Right ventricle myocardium inferior (tissue), 1 donor: ENCODE results near the gene LRRC56. TPM values are rescaled to one million over a fixed set of nuclear protein-coding genes. Genes with fewer than 3 reads are reported as not detected.
A peak's percentile ranks its signal among the peaks of the same experiment; 100 is the strongest.

Experiments
- ATAC-seq: fragments of 200-7000 bp; cut with Tn5 transposase; one replicate; pipeline ENCODE4 v1.9.1; 2020; ENCODE audit warnings: mild to moderate bottlenecking, moderate library complexity
- DNase-seq: peaks from one replicate; pipeline ENCODE4 v3.0.0; 2021; ENCODE audit errors: missing footprints
- intact Hi-C: fragments of 100-400 bp; cut with DNase I; formaldehyde crosslinking; loops from one replicate; pipeline ENCODE4 v1.11.0; 2022
- total RNA-seq: library from RNA; stranded (reverse); fragmentation: NEBNext Ultra II Directional; extraction: Animal tissue kit (Norgen Biotek cat#: 25700); gene quantifications from one replicate; pipeline ENCODE4 v1.2.1, GENCODE V29; 2021
- donor health status: DM: no; HTN: yes; CAD: no; lungs with severe emphysema.

Gene LRRC56
- total RNA-seq, 1 donor from 2014 or later = 0.16 TPM

DNA sequence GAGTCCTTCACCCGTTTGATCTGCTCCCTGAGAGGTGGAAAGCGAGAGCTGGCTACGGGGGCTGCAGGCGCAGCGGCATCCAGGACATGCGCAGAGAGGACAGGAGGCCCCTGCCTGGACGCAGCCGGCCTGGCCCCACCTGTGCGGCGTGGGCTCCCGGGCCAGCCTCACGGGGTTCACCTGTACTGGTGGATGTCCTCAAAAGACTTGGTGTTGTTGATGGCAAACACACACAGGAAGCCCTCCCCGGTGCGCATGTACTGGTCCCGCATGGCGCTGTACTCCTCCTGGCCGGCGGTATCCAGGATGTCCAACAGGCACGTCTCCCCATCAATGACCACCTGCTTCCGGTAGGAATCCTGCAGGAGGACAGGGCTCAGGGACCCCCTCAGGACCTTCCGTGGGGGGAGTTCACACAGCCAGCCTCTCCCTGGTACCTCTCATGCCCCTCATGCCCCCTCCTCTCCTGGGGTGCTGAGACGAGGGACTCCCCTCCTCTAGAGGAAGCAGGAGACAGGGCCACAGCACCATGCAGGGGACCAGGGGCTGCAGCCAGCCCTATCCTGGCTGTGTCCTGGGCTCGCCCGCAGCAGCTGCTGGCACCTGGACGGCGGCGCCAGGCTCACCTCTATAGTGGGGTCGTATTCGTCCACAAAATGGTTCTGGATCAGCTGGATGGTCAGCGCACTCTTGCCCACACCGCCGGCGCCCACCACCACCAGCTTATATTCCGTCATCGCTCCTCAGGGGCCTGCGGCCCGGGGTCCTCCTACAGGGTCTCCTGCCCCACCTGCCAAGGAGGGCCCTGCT lies 3.5 kb upstream of the LRRC56 start:
- intact Hi-C loops = no loop called here
- DNase-seq = peak; percentile 70
- ATAC-seq = no peak

- DNase-seq = peak; percentile 71
Observed at GRCh38 chr11:534396-535209, 2.7 kb upstream of the LRRC56 start.

DNA sequence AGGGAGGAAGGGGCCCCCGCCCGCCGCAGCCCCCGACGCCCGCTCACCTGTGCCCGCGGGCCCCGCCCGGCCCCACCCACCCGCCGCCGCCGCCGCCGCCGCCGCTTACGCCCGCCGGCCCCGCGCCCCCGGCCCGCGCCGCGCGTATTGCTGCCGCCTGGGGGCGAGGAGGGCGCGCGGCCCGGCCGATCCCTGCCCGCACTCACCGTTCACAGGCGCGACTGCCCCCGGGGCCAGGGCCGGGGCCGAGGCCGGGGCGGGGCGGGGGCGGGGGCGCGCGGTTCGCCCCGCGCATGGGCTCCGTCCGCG lies 2.2 kb upstream of the LRRC56 start:
- intact Hi-C loops = no loop called here
- no peak for ATAC-seq
- DNase-seq = no peak

More at GRCh38 chr11:534396-535209, 2.7 kb upstream of the LRRC56 start:
- intact Hi-C loops = no loop called here
- no peak for ATAC-seq

GRCh38 chr11:535519-536454 lies 1.5 kb upstream of the LRRC56 start, which contains the start of gene HRAS:
Gene HRAS (minus strand): TSS chr11:535576.
- intact Hi-C loops = no loop called here
- ATAC-seq (peak; percentile 93), DNase-seq (peak; percentile 96)

DNA sequence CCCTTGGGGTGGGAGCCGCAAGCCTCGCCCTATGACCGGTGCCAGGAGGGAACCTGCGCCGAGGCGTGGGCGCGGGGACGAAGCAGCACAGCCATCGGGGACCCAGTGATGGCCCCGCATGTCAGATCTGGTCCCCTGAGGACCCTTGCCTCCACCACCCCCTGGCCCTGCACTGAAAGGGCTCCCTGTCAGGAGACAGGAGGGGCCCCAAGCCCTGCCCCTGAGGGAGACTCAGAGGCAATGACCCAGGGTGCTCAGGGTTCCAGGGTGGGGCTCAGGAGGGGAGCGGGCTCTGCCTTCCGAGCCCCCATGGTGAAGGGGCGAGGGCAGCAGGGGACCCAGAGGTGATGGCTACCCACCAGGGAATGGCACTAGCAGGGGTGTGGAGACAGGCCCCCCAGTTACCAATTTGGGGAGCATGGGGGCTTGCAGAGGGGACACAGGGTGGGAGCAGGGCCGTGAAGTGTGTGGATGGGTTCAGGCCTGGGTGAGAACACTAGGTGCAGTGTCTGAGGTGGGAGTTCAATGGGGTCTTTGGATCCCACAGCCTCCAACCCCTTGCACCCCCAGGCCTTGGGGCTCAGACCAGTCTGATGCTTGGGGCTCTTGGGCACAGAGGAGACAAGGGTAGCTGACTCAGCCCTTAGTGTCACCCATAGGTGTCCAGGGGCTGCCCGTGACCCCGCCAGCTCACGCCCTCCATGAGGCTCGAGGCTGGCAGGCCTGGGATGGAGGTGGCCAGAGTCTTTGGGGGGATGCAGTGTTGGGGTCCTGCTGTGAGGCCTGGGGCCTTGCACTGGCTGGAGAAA lies 499 bp downstream of the LRRC56 start:
- DNase-seq (no peak), ATAC-seq (no peak)
- intact Hi-C loops = no loop called here

- intact Hi-C loops = no loop called here
- DNase-seq (no peak), ATAC-seq (no peak)
Observed at GRCh38 chr11:538431-539051, 1.2 kb downstream of the LRRC56 start.

DNA sequence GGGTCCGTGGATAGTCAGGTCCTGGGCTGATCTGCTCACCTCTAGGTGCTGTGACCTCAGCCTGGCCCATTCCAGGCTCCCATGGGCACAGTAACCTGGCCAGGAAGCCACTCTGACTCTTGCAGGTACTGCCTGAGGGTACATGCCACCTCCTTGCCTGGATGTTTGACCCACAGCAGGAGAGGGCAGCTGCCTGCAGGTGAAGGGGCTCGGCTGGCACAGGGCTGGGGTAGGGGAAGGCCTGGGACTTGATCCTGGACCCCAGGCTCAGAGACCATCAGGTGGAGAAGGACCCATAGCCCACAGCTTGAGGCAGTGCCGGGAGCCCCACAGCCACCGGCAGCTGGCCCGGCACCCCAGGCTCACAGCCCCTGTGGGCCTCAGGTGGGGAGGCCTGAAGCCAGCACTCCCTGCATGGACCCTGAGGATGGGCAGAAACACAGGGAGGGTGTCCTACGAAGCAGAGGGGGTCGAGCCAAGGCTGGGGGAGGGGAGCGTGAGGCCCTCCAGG lies 2.7 kb downstream of the LRRC56 start:
- DNase-seq (no peak), ATAC-seq (no peak)
- intact Hi-C loops = no loop called here

DNA sequence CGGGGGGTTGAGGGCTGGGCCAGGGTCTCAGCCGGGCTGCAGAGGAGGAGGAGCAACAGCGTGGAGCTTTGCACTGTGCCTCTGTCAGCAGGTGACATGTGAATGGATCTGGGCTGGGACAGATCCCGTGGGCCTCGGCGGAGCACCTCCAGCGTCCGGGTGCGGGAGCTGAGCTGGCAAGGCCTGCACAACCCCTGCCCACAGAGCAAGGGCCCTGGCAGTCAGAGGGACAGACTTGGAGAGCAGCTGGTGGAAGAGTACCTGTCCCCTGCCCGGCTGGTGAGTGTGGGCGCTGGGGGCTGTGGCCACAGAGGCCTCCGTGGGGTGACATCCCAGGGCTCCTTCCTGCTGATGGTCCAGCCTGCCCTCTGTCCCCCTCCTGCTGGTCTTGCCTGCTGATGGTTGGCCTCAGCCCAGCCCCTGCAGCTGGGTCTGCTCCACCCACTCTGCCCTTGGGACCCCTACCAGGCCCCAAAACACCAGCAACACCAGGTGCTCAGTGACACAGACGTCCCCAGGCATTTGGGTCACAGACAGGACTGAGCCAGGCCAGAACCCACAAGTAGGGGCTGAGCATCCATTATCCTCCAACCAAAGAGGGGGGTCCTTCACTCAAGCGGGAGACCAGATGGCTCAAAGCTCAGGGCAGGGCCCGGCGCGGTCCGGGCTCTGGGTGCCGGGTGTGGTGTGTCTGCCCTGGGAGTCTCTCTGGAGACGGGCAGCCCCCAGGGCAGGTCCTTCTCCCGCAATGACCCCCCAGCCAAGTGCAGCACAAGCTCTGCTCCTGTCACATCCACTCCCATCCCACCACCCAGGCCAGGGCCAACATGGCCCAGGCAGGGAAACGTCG lies 3.5 kb downstream of the LRRC56 start:
- DNase-seq (no peak), ATAC-seq (no peak)
- intact Hi-C loops = no loop called here

- intact Hi-C loops = no loop called here
- DNase-seq (no peak), ATAC-seq (no peak)
Observed at GRCh38 chr11:541433-541885, 4.1 kb downstream of the LRRC56 start.

DNA sequence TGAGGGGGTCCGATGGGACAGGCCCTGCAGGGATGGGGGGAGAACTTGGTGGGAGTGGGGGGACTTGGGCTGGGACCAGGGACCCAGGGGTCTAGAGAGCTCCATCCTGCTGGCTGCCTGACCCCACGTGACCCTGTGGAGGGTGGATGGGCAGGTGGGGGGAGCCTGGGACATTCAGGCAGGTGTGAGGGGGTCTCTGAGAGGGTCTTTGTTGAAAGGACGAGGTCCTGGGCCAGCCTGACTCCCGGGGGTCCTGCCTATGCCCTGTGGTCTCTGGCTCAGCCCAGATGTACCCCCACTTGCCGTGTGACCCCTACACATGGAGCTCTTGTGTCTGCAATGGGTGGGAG lies 7.5 kb downstream of the LRRC56 start:
- ATAC-seq (no peak), DNase-seq (no peak)
- intact Hi-C loops = no loop called here

DNA sequence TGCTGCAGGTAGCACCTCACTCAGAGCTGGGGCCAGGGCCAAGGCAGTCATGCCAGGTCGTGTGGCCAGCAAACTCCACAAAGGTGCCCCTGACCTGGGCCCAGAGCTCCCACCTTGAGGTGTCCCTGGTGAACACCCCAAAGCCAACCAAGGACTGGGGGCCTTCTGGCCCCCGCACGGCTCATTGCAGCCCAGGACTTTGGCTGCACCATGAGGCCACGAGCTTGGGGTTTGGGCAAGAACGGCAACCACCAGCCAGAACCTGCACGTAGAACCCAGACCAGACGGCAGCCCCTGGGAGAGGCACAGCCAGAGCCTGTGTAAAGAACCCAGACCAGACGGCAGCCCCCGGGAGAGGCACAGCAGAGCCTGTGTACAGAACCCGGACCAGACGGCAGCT lies 7.8 kb downstream of the LRRC56 start:
- ATAC-seq = no peak
- DNase-seq = no peak
- intact Hi-C loops = no loop called here

DNA sequence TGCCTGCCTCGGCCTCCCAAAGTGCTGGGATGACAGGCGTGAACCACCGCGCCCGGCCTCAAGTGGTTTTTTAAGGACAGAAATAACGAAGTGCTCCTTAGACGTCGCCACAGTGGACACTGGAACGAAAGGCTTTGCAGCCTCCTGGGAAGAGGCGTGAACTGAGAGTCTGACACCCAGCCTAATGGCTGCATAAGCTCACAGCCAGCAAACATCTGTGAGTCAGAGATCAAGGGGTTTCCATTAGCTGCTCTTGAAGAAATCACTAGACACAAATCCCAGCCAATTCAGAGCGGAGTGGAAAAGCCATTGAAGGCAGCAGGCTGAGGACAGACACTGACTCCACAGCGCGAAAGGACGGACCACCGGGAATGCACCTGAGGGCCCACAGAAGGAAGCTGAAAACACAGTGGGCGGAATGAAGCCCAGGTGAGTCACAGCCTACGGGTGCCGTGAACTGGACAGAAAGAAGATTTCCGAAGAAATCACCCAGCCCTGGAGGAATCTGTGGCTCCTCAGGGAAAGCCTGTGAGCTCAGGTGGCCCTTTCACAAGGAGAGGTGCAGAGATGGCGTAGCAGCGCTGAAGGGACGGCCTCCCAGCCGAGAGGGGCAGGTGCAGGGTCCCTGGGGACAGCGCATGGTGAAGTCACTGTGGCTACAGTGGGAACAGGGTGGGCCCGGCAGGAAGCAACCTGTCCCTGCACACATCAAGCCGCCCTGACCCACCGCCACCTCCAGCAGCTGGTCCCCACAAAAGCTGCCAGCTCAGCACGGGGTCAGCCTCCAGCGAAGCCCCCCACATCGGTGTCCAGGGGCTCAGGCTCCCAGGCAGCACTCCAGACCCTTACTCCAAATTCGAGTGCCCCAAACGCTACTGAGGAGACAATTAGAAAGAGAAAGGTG lies 11.6 kb downstream of the LRRC56 start:
- DNase-seq = no peak
- no peak for ATAC-seq
- intact Hi-C loops = no loop called here

GRCh38 chr11:550021-550745 lies 12.9 kb downstream of the LRRC56 start:
- intact Hi-C loops = no loop called here
- DNase-seq (no peak), ATAC-seq (no peak)

DNA sequence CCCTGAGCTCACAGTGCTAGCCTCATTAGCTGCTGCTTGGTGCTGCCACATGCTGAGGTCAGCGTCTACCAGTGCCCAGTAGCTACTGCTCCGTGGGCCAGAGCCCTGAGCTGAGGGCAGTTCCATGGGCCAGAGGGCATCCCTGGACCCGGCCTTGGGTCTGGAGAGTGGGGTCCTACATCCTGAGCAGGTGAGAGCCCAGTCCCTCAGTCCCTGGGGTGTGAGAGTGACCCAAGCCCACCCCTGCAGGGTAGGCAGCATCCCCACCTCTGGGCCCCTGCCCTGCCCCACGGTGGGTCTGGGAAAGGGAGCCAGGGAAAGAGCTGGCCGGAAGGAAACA lies 13.4 kb downstream of the LRRC56 start:
- intact Hi-C loops = no loop called here
- DNase-seq (no peak), ATAC-seq (no peak)

DNA sequence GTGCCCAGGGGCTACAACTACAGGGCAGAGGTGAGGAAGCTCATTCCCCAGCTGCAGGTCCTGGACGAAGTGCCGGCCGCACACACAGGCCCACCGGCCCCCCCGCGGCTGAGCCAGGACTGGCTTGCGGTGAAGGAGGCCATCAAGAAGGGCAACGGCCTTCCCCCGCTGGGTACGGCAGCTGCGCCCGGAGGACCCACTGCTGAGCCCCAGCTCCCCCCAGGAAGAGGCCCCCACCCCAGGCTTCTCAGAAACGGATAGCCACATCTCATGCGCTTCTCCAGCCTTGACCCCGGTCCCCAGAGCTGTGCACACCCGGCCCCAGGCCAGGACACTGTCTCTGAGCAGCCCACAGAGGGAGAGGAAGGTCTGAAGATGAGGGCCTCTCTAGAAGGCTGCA lies 13.8 kb downstream of the LRRC56 start:
- DNase-seq = no peak
- intact Hi-C loops = no loop called here
- no peak for ATAC-seq
